H1 (cell line): ENCODE results near the gene PELO. TPM values are rescaled to one million over a fixed set of nuclear protein-coding genes. Genes with fewer than 3 reads are reported as not detected.

Experiments used
- ASH2L ChIP-seq: fragments of 200-600, 300-600 bp; sonication (generic); IDR thresholded peaks from one replicate; pipeline ENCODE4 v1.7.1; 2017; ENCODE audit warnings: low read length
- CREB1 ChIP-seq: IDR thresholded peaks from 2 replicates; pipeline ENCODE4 v1.6.1; 2012; ENCODE audit warnings: inconsistent platforms
- RNF2 ChIP-seq: fragments of 200-900, 300-1000 bp; sonication (generic); IDR thresholded peaks from 2 replicates; pipeline ENCODE4 v1.7.1; 2016; ENCODE audit warnings: borderline replicate concordance, low read depth, mild to moderate bottlenecking, antibody characterized with exemption, low read length; ENCODE audit not compliant: poor library complexity, severe bottlenecking; ENCODE audit errors: missing control alignments
- polyA plus RNA-seq, 7 experiments: library from polyadenylated mRNA; depleted of rRNA in 3 of 7; stranded (reverse) in 5 of 7; unstranded in 2 of 7; fragments of >200 nt in 5 of 7; fragments of 200-250 nt in 2 of 7; gene quantifications; 1 replicate in 5 of 7; 2 replicates in 1 of 7; 4 replicates in 1 of 7; pipeline versions ENCODE4 v1.2.1 to v1.2.3, GENCODE V29; 2011 to 2013; ENCODE audit warnings: missing spikeins in 2 of 7, mixed read lengths in 2 of 7
- total RNA-seq: library from RNA; stranded (reverse); fragmentation: NEBNext Ultra II Directional; extraction: Animal tissue kit (Norgen Biotek cat#: 25700); gene quantifications from 2 replicates; pipeline ENCODE4 v1.2.1, GENCODE V29; 2021

PELO gene
- total and polyA plus RNA-seq, 2 of the 8 experiments (the other 6 are each of a cell fraction or from before 2014, with no cell fraction given) = 10.8 to 18.5 TPM

- TF ChIP-seq RNF2 (no peak), ASH2L (no peak), CREB1 (no peak)
Observed at GRCh38 chr5:52789378-52789777, 1.7 kb downstream of the PELO start (continued).
